HEK293 (cell line): Measurements from ENCODE around the gene FZD1.

Experiments
- GFI1B ChIP-seq: fragments of 450-650 bp; formaldehyde crosslinking; IDR thresholded peaks from 2 replicates; pipeline ENCODE4 v1.5.1; 2016; ENCODE audit warnings: missing biosample characterization, missing genetic modification characterization
- PRDM1 ChIP-seq: fragments of 450-650 bp; formaldehyde crosslinking; IDR thresholded peaks from 2 replicates; pipeline ENCODE4; 2016; ENCODE audit warnings: missing biosample characterization, missing genetic modification characterization
- SP2 ChIP-seq: fragments of 450-650 bp; formaldehyde crosslinking; IDR thresholded peaks from 2 replicates; pipeline ENCODE4 v1.5.1; 2016; ENCODE audit warnings: missing biosample characterization, missing genetic modification characterization
- TRIM28 ChIP-seq: IDR thresholded peaks from 2 replicates; pipeline ENCODE4 v1.6.1; 2011; ENCODE audit warnings: low read length, control low read depth, borderline replicate concordance
- ZNF140 ChIP-seq: fragments of 450-650 bp; formaldehyde crosslinking; IDR thresholded peaks from 2 replicates; pipeline ENCODE4 v1.5.1; 2016; ENCODE audit warnings: missing biosample characterization, missing genetic modification characterization
- ZNF174 ChIP-seq: fragments of 450-650 bp; formaldehyde crosslinking; IDR thresholded peaks from 2 replicates; pipeline ENCODE4 v1.5.0; 2017; ENCODE audit warnings: missing biosample characterization, mild to moderate bottlenecking, missing genetic modification characterization
- TF ChIP-seq, protein P1 (sequence below): fragments of 450-650 bp; formaldehyde crosslinking; IDR thresholded peaks from 2 replicates; pipeline ENCODE4 v1.5.1; 2016; ENCODE audit warnings: missing biosample characterization, missing genetic modification characterization
- TF ChIP-seq, protein P2 (sequence below): fragments of 450-650 bp; formaldehyde crosslinking; IDR thresholded peaks from 2 replicates; pipeline ENCODE4 v1.5.1; 2016; ENCODE audit warnings: missing biosample characterization, missing genetic modification characterization
- TF ChIP-seq, protein P3 (sequence below): fragments of 450-650 bp; formaldehyde crosslinking; IDR thresholded peaks from 2 replicates; pipeline ENCODE4 v1.5.1; 2017; ENCODE audit warnings: missing biosample characterization, mild to moderate bottlenecking, missing genetic modification characterization, moderate library complexity

DNA sequence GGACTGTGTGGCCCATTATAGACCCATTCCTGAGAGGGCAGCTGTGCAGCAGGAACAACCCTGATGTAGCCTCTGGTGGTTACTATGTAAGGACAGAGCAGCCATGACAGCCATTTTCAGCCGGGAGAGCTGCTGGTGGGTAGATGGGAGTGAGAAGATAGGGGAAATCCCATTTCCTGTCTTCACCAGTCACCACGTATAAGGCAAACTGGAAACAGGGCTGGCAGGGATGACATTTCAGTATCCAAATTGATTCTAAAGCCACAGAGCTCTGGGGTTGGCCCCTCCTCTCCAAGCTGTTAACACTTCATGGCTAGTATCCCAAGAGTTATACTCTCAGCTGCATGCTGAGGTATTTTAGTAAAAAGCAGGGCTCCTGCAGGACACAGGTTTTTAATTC lies 15.2 kb upstream of the FZD1 start:
- TF ChIP-seq, protein P1, sequence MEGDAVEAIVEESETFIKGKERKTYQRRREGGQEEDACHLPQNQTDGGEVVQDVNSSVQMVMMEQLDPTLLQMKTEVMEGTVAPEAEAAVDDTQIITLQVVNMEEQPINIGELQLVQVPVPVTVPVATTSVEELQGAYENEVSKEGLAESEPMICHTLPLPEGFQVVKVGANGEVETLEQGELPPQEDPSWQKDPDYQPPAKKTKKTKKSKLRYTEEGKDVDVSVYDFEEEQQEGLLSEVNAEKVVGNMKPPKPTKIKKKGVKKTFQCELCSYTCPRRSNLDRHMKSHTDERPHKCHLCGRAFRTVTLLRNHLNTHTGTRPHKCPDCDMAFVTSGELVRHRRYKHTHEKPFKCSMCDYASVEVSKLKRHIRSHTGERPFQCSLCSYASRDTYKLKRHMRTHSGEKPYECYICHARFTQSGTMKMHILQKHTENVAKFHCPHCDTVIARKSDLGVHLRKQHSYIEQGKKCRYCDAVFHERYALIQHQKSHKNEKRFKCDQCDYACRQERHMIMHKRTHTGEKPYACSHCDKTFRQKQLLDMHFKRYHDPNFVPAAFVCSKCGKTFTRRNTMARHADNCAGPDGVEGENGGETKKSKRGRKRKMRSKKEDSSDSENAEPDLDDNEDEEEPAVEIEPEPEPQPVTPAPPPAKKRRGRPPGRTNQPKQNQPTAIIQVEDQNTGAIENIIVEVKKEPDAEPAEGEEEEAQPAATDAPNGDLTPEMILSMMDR (tag by site-specific recombination) = no peak
- TF ChIP-seq TRIM28 (no peak), PRDM1 (tag by site-specific recombination) (no peak), ZNF140 (tag by site-specific recombination) (no peak), ZNF174 (tag by site-specific recombination) (no peak), GFI1B (tag by site-specific recombination) (no peak), SP2 (tag by site-specific recombination) (no peak)
- TF ChIP-seq, protein P2, sequence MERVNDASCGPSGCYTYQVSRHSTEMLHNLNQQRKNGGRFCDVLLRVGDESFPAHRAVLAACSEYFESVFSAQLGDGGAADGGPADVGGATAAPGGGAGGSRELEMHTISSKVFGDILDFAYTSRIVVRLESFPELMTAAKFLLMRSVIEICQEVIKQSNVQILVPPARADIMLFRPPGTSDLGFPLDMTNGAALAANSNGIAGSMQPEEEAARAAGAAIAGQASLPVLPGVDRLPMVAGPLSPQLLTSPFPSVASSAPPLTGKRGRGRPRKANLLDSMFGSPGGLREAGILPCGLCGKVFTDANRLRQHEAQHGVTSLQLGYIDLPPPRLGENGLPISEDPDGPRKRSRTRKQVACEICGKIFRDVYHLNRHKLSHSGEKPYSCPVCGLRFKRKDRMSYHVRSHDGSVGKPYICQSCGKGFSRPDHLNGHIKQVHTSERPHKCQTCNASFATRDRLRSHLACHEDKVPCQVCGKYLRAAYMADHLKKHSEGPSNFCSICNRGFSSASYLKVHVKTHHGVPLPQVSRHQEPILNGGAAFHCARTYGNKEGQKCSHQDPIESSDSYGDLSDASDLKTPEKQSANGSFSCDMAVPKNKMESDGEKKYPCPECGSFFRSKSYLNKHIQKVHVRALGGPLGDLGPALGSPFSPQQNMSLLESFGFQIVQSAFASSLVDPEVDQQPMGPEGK (tag by site-specific recombination) = no peak
- TF ChIP-seq, protein P3, sequence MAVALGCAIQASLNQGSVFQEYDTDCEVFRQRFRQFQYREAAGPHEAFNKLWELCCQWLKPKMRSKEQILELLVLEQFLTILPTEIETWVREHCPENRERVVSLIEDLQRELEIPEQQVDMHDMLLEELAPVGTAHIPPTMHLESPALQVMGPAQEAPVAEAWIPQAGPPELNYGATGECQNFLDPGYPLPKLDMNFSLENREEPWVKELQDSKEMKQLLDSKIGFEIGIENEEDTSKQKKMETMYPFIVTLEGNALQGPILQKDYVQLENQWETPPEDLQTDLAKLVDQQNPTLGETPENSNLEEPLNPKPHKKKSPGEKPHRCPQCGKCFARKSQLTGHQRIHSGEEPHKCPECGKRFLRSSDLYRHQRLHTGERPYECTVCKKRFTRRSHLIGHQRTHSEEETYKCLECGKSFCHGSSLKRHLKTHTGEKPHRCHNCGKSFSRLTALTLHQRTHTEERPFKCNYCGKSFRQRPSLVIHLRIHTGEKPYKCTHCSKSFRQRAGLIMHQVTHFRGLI = no peak
